WTC11 (cell line): ENCODE data around the gene HOXB13. TPM values are rescaled to one million over a fixed set of nuclear protein-coding genes. Genes with fewer than 3 reads are reported as not detected.

Experiments
- ATAC-seq: fragments of 200-7000 bp; cut with Tn5 transposase; 2 replicates; pipeline ENCODE4 v1.10.0; 2021; ENCODE audit warnings: mild to moderate bottlenecking, moderate library complexity
- CTCF ChIA-PET: fragments of 300-600 bp; sonication (Branson Sonifier 250); formaldehyde crosslinking; loops from one replicate; lab custom pipeline; 2021; ENCODE audit warnings: antibody characterized with exemption; lab: Charles Lee
- POLR2A ChIA-PET: fragments of 350-600 bp; sonication (Branson Sonifier 250); formaldehyde crosslinking; loops from one replicate; lab custom pipeline; 2021; ENCODE audit warnings: antibody characterized with exemption; lab: Charles Lee
- DNase-seq: peaks from one replicate; pipeline ENCODE4 v3.0.0; 2021; ENCODE audit warnings: low spot score
- H3K27ac Mint-ChIP-seq: 2 replicates; pipeline ENCODE4 v1.8.0; 2021; ENCODE audit warnings: mixed read lengths
- H3K27me3 Mint-ChIP-seq: 2 replicates; pipeline ENCODE4 v1.8.0; 2021; ENCODE audit warnings: low read depth, mild to moderate bottlenecking, moderate library complexity, mixed read lengths
- H3K36me3 Mint-ChIP-seq: 2 replicates; pipeline ENCODE4 v1.8.0; 2021; ENCODE audit warnings: mixed read lengths
- H3K4me1 Mint-ChIP-seq: 2 replicates; pipeline ENCODE4 v1.8.0; 2022; ENCODE audit warnings: mixed read lengths
- H3K4me3 Mint-ChIP-seq: 2 replicates; pipeline ENCODE4 v1.8.0; 2021; ENCODE audit warnings: mild to moderate bottlenecking, moderate library complexity, mixed read lengths
- H3K9me3 Mint-ChIP-seq: 2 replicates; pipeline ENCODE4 v1.8.0; 2021; ENCODE audit warnings: mixed read lengths
- CREB1 ChIP-seq: sonication (generic); formaldehyde crosslinking; IDR thresholded peaks from 2 replicates; pipeline ENCODE4 v1.8.0; 2023; ENCODE audit warnings: mild to moderate bottlenecking, missing genetic modification reagents
- ESRRA ChIP-seq: sonication (generic); formaldehyde crosslinking; IDR thresholded peaks from 2 replicates; pipeline ENCODE4 v1.8.1; 2022; ENCODE audit warnings: mild to moderate bottlenecking, missing genetic modification reagents, borderline replicate concordance
- FOXK1 ChIP-seq: sonication (generic); formaldehyde crosslinking; IDR thresholded peaks from 2 replicates; pipeline ENCODE4 v1.8.0; 2022; ENCODE audit warnings: mild to moderate bottlenecking, moderate library complexity, missing genetic modification reagents
- KAT7 ChIP-seq: sonication (generic); formaldehyde crosslinking; IDR thresholded peaks from 2 replicates; pipeline ENCODE4 v1.8.1; 2023; ENCODE audit warnings: missing genetic modification reagents, mild to moderate bottlenecking, borderline replicate concordance
- NFATC4 ChIP-seq: fragments of 250-450 bp; sonication (Bioruptor Pico); IDR thresholded peaks from 2 replicates; pipeline ENCODE4 v1.9.0; 2021; ENCODE audit warnings: mild to moderate bottlenecking
- PRRX2 ChIP-seq: fragments of 250-450 bp; sonication (Bioruptor Pico); IDR thresholded peaks from 2 replicates; pipeline ENCODE4 v1.8.0; 2021; ENCODE audit warnings: mild to moderate bottlenecking
- ZNF121 ChIP-seq: sonication (generic); formaldehyde crosslinking; IDR thresholded peaks from 2 replicates; pipeline ENCODE4 v1.8.0; 2023; ENCODE audit warnings: missing genetic modification reagents
- ZNF219 ChIP-seq: sonication (generic); formaldehyde crosslinking; IDR thresholded peaks from 2 replicates; pipeline ENCODE4 v1.8.0; 2023; ENCODE audit warnings: missing genetic modification reagents, mild to moderate bottlenecking, borderline replicate concordance
- ZNF263 ChIP-seq: sonication (generic); formaldehyde crosslinking; IDR thresholded peaks from 2 replicates; pipeline ENCODE4 v1.8.1; 2022; ENCODE audit warnings: low read depth, mild to moderate bottlenecking, moderate library complexity, missing genetic modification reagents
- ZNF416 ChIP-seq: fragments of 250-450 bp; sonication (Bioruptor Pico); IDR thresholded peaks from 2 replicates; pipeline ENCODE4 v1.9.0; 2021; ENCODE audit warnings: mild to moderate bottlenecking, inconsistent platforms
- total RNA-seq: library from RNA; stranded (reverse); gene quantifications from 3 replicates; pipeline ENCODE4 v1.2.3, GENCODE V29; 2021
- TF ChIP-seq, protein P1 (sequence below): fragments of 250-450 bp; sonication (Bioruptor Pico); IDR thresholded peaks from 2 replicates; pipeline ENCODE4 v1.9.0; 2021; ENCODE audit warnings: mild to moderate bottlenecking, borderline replicate concordance
- TF ChIP-seq, protein P2 (sequence below): sonication (generic); formaldehyde crosslinking; IDR thresholded peaks from 2 replicates; pipeline ENCODE4 v1.8.1; 2023; ENCODE audit warnings: mild to moderate bottlenecking, missing genetic modification reagents, moderate library complexity
- TF ChIP-seq, protein P3 (sequence below): sonication (generic); formaldehyde crosslinking; IDR thresholded peaks from 2 replicates; pipeline ENCODE4 v1.8.1; 2023; ENCODE audit warnings: mild to moderate bottlenecking, missing genetic modification reagents
- TF ChIP-seq, protein P4 (sequence below): sonication (generic); formaldehyde crosslinking; IDR thresholded peaks from 2 replicates; pipeline ENCODE4 v1.8.0; 2023; ENCODE audit warnings: mild to moderate bottlenecking, missing genetic modification reagents
- TF ChIP-seq, protein P5 (sequence below): sonication (generic); formaldehyde crosslinking; IDR thresholded peaks from 2 replicates; pipeline ENCODE4 v1.8.0; 2023; ENCODE audit warnings: missing genetic modification reagents, mild to moderate bottlenecking, borderline replicate concordance
- TF ChIP-seq, protein P6 (sequence below): sonication (generic); formaldehyde crosslinking; conservative IDR thresholded peaks from 2 replicates; pipeline ENCODE4 v1.8.1; 2022; ENCODE audit warnings: mild to moderate bottlenecking, missing genetic modification reagents
- TF ChIP-seq, protein P7 (sequence below): sonication (generic); formaldehyde crosslinking; IDR thresholded peaks from 2 replicates; pipeline ENCODE4 v1.8.0; 2022; ENCODE audit warnings: mild to moderate bottlenecking, missing genetic modification reagents
- TF ChIP-seq, protein P8 (sequence below): sonication (generic); formaldehyde crosslinking; IDR thresholded peaks from 2 replicates; pipeline ENCODE4 v1.8.1; 2022; ENCODE audit warnings: low read depth, mild to moderate bottlenecking, moderate library complexity, missing genetic modification reagents, borderline replicate concordance

The HOXB13 gene
- total RNA-seq, 1 experiment from 2014 or later = 2.8 TPM

DNA sequence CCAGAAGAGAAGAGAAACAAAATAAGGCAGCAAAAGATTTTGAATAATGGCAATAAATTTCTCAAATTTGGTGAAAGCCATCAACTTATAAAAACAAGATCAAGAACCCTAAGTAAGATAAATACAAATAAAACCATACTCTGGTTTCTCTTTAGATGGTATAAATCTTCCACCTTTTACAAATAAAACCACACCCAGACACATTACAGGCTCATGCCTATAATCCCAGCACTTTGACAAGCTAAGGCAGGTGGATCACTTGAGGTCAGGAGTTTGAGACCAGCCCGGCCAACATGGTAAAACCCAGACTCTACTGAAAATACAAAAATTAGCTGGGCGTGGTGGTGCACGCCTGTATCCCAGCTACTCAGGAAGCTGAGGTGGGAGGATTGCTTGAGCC lies 44.7 kb upstream of the HOXB13 start:
- no peak overlapping the region for H3K27ac Mint-ChIP-seq
- CTCF ChIA-PET = interaction anchor here (1.1 kb wide), 1 partner anchor 32 kb away, joined by 6 read pairs; no protein-coding TSS in a partner anchor
- no peak for DNase-seq
- TF ChIP-seq, protein P1, sequence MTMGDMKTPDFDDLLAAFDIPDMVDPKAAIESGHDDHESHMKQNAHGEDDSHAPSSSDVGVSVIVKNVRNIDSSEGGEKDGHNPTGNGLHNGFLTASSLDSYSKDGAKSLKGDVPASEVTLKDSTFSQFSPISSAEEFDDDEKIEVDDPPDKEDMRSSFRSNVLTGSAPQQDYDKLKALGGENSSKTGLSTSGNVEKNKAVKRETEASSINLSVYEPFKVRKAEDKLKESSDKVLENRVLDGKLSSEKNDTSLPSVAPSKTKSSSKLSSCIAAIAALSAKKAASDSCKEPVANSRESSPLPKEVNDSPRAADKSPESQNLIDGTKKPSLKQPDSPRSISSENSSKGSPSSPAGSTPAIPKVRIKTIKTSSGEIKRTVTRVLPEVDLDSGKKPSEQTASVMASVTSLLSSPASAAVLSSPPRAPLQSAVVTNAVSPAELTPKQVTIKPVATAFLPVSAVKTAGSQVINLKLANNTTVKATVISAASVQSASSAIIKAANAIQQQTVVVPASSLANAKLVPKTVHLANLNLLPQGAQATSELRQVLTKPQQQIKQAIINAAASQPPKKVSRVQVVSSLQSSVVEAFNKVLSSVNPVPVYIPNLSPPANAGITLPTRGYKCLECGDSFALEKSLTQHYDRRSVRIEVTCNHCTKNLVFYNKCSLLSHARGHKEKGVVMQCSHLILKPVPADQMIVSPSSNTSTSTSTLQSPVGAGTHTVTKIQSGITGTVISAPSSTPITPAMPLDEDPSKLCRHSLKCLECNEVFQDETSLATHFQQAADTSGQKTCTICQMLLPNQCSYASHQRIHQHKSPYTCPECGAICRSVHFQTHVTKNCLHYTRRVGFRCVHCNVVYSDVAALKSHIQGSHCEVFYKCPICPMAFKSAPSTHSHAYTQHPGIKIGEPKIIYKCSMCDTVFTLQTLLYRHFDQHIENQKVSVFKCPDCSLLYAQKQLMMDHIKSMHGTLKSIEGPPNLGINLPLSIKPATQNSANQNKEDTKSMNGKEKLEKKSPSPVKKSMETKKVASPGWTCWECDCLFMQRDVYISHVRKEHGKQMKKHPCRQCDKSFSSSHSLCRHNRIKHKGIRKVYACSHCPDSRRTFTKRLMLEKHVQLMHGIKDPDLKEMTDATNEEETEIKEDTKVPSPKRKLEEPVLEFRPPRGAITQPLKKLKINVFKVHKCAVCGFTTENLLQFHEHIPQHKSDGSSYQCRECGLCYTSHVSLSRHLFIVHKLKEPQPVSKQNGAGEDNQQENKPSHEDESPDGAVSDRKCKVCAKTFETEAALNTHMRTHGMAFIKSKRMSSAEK (CRISPR knock-in tag) = no peak
- TF ChIP-seq ZNF219 = no peak
- TF ChIP-seq, all 79 proteins: peak for 0
- POLR2A ChIA-PET = no interaction called here
- no peaks in the 10 kb centered on the region for H3K36me3 Mint-ChIP-seq
- H3K4me1 Mint-ChIP-seq = no peaks in the 10 kb centered on the region
- H3K27me3 Mint-ChIP-seq = peaks cover 22% of the 10 kb centered on the region
- no peak for ATAC-seq
- H3K4me3 Mint-ChIP-seq = no peak overlapping the region
- H3K9me3 Mint-ChIP-seq = peaks cover 5% of the 10 kb centered on the region

DNA sequence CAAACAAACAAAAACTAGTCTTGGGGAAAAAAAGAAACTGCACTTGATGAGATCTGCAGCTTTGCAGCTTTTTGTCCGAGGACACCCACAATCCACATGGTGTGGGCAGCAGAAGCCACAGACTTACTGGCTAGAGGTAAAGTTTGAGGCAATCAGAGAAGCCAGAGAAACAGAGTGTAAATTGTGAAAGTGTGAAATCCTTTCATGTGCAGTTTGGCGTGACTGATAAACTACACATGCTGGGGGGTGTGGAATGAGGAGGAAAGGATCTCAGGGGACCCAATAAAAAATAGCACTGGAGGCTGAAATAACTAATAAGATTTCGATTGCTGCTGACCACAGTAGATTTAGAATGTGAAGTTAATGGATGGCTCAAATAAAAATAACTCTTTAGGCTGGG lies 42.4 kb upstream of the HOXB13 start:
- ATAC-seq (no peak), DNase-seq (no peak)
- H3K4me3 Mint-ChIP-seq = no peak overlapping the region
- ChIA-PET CTCF (interaction anchor here (3.5 kb wide), 1 partner anchor 46 kb away, joined by 14 read pairs; no protein-coding TSS in a partner anchor), POLR2A (no interaction called here)
- no peaks in the 10 kb centered on the region for H3K4me1 Mint-ChIP-seq
- H3K27me3 Mint-ChIP-seq = peaks cover 26% of the 10 kb centered on the region
- no peaks in the 10 kb centered on the region for H3K36me3 Mint-ChIP-seq
- H3K27ac Mint-ChIP-seq = no peak overlapping the region
- H3K9me3 Mint-ChIP-seq = peaks cover 4% of the 10 kb centered on the region
- no peak for TF ChIP-seq ESRRA
- TF ChIP-seq, protein P2, sequence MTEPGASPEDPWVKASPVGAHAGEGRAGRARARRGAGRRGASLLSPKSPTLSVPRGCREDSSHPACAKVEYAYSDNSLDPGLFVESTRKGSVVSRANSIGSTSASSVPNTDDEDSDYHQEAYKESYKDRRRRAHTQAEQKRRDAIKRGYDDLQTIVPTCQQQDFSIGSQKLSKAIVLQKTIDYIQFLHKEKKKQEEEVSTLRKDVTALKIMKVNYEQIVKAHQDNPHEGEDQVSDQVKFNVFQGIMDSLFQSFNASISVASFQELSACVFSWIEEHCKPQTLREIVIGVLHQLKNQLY (CRISPR knock-in tag) = no peak
- no peak for TF ChIP-seq PRRX2 (CRISPR knock-in tag)
- no peak for TF ChIP-seq CREB1 (CRISPR knock-in tag)
- TF ChIP-seq, protein P3, sequence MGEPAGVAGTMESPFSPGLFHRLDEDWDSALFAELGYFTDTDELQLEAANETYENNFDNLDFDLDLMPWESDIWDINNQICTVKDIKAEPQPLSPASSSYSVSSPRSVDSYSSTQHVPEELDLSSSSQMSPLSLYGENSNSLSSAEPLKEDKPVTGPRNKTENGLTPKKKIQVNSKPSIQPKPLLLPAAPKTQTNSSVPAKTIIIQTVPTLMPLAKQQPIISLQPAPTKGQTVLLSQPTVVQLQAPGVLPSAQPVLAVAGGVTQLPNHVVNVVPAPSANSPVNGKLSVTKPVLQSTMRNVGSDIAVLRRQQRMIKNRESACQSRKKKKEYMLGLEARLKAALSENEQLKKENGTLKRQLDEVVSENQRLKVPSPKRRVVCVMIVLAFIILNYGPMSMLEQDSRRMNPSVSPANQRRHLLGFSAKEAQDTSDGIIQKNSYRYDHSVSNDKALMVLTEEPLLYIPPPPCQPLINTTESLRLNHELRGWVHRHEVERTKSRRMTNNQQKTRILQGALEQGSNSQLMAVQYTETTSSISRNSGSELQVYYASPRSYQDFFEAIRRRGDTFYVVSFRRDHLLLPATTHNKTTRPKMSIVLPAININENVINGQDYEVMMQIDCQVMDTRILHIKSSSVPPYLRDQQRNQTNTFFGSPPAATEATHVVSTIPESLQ (CRISPR knock-in tag) = no peak
- TF ChIP-seq, protein P4, sequence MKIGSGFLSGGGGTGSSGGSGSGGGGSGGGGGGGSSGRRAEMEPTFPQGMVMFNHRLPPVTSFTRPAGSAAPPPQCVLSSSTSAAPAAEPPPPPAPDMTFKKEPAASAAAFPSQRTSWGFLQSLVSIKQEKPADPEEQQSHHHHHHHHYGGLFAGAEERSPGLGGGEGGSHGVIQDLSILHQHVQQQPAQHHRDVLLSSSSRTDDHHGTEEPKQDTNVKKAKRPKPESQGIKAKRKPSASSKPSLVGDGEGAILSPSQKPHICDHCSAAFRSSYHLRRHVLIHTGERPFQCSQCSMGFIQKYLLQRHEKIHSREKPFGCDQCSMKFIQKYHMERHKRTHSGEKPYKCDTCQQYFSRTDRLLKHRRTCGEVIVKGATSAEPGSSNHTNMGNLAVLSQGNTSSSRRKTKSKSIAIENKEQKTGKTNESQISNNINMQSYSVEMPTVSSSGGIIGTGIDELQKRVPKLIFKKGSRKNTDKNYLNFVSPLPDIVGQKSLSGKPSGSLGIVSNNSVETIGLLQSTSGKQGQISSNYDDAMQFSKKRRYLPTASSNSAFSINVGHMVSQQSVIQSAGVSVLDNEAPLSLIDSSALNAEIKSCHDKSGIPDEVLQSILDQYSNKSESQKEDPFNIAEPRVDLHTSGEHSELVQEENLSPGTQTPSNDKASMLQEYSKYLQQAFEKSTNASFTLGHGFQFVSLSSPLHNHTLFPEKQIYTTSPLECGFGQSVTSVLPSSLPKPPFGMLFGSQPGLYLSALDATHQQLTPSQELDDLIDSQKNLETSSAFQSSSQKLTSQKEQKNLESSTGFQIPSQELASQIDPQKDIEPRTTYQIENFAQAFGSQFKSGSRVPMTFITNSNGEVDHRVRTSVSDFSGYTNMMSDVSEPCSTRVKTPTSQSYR (CRISPR knock-in tag) = no peak
- TF ChIP-seq, protein P5, sequence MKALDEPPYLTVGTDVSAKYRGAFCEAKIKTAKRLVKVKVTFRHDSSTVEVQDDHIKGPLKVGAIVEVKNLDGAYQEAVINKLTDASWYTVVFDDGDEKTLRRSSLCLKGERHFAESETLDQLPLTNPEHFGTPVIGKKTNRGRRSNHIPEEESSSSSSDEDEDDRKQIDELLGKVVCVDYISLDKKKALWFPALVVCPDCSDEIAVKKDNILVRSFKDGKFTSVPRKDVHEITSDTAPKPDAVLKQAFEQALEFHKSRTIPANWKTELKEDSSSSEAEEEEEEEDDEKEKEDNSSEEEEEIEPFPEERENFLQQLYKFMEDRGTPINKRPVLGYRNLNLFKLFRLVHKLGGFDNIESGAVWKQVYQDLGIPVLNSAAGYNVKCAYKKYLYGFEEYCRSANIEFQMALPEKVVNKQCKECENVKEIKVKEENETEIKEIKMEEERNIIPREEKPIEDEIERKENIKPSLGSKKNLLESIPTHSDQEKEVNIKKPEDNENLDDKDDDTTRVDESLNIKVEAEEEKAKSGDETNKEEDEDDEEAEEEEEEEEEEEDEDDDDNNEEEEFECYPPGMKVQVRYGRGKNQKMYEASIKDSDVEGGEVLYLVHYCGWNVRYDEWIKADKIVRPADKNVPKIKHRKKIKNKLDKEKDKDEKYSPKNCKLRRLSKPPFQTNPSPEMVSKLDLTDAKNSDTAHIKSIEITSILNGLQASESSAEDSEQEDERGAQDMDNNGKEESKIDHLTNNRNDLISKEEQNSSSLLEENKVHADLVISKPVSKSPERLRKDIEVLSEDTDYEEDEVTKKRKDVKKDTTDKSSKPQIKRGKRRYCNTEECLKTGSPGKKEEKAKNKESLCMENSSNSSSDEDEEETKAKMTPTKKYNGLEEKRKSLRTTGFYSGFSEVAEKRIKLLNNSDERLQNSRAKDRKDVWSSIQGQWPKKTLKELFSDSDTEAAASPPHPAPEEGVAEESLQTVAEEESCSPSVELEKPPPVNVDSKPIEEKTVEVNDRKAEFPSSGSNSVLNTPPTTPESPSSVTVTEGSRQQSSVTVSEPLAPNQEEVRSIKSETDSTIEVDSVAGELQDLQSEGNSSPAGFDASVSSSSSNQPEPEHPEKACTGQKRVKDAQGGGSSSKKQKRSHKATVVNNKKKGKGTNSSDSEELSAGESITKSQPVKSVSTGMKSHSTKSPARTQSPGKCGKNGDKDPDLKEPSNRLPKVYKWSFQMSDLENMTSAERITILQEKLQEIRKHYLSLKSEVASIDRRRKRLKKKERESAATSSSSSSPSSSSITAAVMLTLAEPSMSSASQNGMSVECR (CRISPR knock-in tag) = no peak
- TF ChIP-seq, protein P6, sequence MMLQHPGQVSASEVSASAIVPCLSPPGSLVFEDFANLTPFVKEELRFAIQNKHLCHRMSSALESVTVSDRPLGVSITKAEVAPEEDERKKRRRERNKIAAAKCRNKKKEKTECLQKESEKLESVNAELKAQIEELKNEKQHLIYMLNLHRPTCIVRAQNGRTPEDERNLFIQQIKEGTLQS (CRISPR knock-in tag) = no peak
- TF ChIP-seq NFATC4 = no peak
- TF ChIP-seq ZNF416 (CRISPR knock-in tag) = no peak
- TF ChIP-seq, protein P7, sequence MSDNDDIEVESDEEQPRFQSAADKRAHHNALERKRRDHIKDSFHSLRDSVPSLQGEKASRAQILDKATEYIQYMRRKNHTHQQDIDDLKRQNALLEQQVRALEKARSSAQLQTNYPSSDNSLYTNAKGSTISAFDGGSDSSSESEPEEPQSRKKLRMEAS = no peak
- TF ChIP-seq ZNF263 (CRISPR knock-in tag) = no peak
- no peak for TF ChIP-seq ZNF121 (CRISPR knock-in tag)
- no peak for TF ChIP-seq ZNF219
- no peak for TF ChIP-seq KAT7
- no peak for TF ChIP-seq FOXK1 (CRISPR knock-in tag)
- TF ChIP-seq, protein P8, sequence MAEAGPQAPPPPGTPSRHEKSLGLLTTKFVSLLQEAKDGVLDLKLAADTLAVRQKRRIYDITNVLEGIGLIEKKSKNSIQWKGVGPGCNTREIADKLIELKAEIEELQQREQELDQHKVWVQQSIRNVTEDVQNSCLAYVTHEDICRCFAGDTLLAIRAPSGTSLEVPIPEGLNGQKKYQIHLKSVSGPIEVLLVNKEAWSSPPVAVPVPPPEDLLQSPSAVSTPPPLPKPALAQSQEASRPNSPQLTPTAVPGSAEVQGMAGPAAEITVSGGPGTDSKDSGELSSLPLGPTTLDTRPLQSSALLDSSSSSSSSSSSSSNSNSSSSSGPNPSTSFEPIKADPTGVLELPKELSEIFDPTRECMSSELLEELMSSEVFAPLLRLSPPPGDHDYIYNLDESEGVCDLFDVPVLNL (CRISPR knock-in tag) = no peak
